Epithelial cell of esophagus (primary cell): ENCODE measurements around the gene COL24A1.

Source experiments
- DNase-seq: peaks from one replicate; pipeline ENCODE4 v3.0.0; 2010; ENCODE audit warnings: low read depth
- H3K4me3 ChIP-seq: 2 replicates; pipeline ENCODE4 v1.5.1; 2011; ENCODE audit warnings: mild to moderate bottlenecking, low read length, control low read depth
- TF ChIP-seq, protein P1 (sequence below): IDR thresholded peaks from 2 replicates; pipeline ENCODE4 v1.5.1; 2011; ENCODE audit warnings: low read depth, mild to moderate bottlenecking, low read length, control low read depth, inconsistent platforms; ENCODE audit not compliant: insufficient read depth; ENCODE audit errors: missing control alignments

Gene COL24A1

GRCh38 chr1:86067626-86068025 is 88.9 kb downstream of the COL24A1 start:
- no peak for DNase-seq
- TF ChIP-seq, protein P1, sequence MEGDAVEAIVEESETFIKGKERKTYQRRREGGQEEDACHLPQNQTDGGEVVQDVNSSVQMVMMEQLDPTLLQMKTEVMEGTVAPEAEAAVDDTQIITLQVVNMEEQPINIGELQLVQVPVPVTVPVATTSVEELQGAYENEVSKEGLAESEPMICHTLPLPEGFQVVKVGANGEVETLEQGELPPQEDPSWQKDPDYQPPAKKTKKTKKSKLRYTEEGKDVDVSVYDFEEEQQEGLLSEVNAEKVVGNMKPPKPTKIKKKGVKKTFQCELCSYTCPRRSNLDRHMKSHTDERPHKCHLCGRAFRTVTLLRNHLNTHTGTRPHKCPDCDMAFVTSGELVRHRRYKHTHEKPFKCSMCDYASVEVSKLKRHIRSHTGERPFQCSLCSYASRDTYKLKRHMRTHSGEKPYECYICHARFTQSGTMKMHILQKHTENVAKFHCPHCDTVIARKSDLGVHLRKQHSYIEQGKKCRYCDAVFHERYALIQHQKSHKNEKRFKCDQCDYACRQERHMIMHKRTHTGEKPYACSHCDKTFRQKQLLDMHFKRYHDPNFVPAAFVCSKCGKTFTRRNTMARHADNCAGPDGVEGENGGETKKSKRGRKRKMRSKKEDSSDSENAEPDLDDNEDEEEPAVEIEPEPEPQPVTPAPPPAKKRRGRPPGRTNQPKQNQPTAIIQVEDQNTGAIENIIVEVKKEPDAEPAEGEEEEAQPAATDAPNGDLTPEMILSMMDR, result no peak
- H3K4me3 ChIP-seq, result no peak overlapping the region

DNA sequence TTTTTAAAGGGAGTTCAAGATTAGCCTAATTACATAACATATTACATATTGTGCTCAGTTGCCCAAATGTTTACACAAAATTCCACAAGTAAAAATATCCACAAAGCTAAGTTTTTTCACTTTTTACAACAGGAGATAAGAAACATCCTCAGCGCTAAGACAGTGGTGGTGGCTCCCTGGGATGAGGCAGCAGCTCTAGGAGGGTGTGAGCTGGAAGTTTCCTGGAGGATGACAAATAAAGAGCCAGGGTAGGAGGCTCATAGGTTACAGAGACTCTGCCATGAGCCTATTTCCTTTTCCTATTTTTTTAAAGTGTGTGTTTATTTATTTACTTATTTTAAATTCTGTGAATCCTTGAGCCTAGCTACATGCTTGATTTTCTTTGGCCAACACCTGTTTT is 91.7 kb downstream of the COL24A1 start:
- DNase-seq, result no peak
- H3K4me3 ChIP-seq, result no peak overlapping the region
- TF ChIP-seq, protein P1, result no peak

GRCh38 chr1:86063721-86064120 is 92.9 kb downstream of the COL24A1 start:
- H3K4me3 ChIP-seq, result no peak overlapping the region
- DNase-seq, result no peak
- TF ChIP-seq, protein P1, result no peak

- TF ChIP-seq, protein P1, result no peak
Measured at GRCh38 chr1:86062453-86062852, 94.1 kb downstream of the COL24A1 start.

GRCh38 chr1:86061551-86061990 is 95.0 kb downstream of the COL24A1 start:
- H3K4me3 ChIP-seq, result no peak overlapping the region
- DNase-seq, result no peak
- TF ChIP-seq, protein P1, result no peak

More at GRCh38 chr1:86062453-86062852, 94.1 kb downstream of the COL24A1 start:
- H3K4me3 ChIP-seq, result no peak overlapping the region
- DNase-seq, result no peak

- TF ChIP-seq, protein P1, result no peak
- H3K4me3 ChIP-seq, result no peak overlapping the region
- DNase-seq, result no peak
Measured at GRCh38 chr1:86054396-86054795, 102.2 kb downstream of the COL24A1 start.

DNA sequence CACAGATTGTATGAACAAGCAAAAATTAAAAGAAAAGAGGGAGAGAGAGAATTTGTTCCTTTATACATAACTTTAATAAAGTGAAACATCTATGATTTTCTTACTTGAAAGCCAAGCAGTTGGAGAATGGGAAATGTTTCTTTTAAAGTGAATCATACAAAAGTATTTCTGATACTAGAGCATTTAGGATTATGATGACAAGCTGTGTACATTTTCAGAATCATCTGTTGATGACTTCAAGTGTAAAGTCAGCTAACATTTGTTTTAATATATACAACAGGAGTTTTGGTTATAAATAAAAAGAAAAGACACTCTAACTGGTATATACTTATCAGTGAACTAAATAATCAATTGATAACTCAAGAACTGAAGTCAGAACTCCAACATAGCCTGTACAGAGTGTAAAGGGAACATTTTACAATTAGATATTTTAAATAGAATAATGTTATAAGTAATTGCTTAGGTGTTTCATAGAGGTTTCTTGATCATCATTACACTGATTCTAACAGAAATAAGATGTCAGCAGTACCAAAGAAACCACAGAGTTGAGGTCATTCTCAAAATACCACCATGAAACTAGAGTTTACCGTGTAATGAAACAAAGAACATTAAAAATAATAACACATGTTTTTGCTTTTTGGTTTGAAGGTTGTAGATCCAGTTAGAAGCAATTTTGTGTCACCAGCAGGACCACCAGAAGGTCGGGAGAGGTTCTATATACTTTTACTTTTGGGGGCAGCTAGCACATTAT is 103.4 kb downstream of the COL24A1 start:
- H3K4me3 ChIP-seq, result no peak overlapping the region
- TF ChIP-seq, protein P1, result no peak
- DNase-seq, result no peak
